ENCODE results near the gene GPC5. TPM values are rescaled to one million over a fixed set of nuclear protein-coding genes. Genes with fewer than 3 reads are reported as not detected.

Gene GPC5
- total RNA-seq, 1 experiment from 2014 or later = 0.21 TPM

DNA sequence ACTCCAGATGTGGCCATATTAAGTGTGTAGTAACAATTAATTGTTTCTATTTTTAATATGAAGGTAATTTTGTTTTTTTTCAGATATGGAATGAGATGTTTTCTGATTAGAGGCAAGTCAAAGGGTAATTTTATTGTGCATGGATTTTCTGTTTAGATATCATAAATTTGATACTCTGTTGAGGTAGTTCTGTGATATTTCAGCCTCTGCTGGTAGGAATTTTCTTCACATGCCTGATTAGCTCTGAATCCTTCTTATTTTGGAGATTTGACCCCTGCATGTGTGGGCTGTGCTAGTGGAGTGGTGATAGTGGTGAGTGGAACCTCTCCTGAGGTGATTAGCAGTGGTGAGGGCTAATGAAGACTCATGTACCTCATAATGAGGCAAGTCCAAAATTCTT lies 301.4 kb downstream of the GPC5 start:
- Histone ChIP-seq H3K4me1 (ENCODE audit: insufficient read depth, low read length, poor library complexity, severe bottlenecking) (no peaks in the 10 kb centered on the region), H3K9me3 (ENCODE audit: low read depth, low read length, poor library complexity, severe bottlenecking) (no peaks in the 10 kb centered on the region), H3K4me3 (ENCODE audit: low read depth, low read length, poor library complexity, severe bottlenecking) (no peak overlapping the region), H3K27ac (ENCODE audit: low read depth, low read length, poor library complexity, severe bottlenecking) (no peak overlapping the region), H3K36me3 (ENCODE audit: insufficient read depth, low read length, poor library complexity, severe bottlenecking) (no peaks in the 10 kb centered on the region), H3K27me3 (replicated peaks; ENCODE audit: insufficient read depth, low read depth, low read length, poor library complexity) (no peaks in the 10 kb centered on the region)
- CTCF ChIA-PET = no interaction called here
- no peak for DNase-seq (ENCODE audit: low spot score)
- intact Hi-C loops (cut with micrococcal nuclease; ENCODE audit: unreplicated experiment) = no loop called here
- TF ChIP-seq, protein P1, sequence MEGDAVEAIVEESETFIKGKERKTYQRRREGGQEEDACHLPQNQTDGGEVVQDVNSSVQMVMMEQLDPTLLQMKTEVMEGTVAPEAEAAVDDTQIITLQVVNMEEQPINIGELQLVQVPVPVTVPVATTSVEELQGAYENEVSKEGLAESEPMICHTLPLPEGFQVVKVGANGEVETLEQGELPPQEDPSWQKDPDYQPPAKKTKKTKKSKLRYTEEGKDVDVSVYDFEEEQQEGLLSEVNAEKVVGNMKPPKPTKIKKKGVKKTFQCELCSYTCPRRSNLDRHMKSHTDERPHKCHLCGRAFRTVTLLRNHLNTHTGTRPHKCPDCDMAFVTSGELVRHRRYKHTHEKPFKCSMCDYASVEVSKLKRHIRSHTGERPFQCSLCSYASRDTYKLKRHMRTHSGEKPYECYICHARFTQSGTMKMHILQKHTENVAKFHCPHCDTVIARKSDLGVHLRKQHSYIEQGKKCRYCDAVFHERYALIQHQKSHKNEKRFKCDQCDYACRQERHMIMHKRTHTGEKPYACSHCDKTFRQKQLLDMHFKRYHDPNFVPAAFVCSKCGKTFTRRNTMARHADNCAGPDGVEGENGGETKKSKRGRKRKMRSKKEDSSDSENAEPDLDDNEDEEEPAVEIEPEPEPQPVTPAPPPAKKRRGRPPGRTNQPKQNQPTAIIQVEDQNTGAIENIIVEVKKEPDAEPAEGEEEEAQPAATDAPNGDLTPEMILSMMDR (conservative IDR thresholded peaks at IDR 0.05; ENCODE audit: low read depth, low read length) = no peak
- no peak for TF ChIP-seq EZH2 (IDR thresholded peaks at IDR 0.05; ENCODE audit: borderline replicate concordance, low read depth, low read length, poor library complexity, severe bottlenecking)
- POLR2A ChIA-PET (ENCODE audit: low non-redundant PET) = interaction anchor here (0.6 kb wide), 1 partner anchor 342 kb away, joined by 3 read pairs; no protein-coding TSS in a partner anchor
- no TSS peak for BruUV-seq (replicated peaks)

- Histone ChIP-seq H3K27ac (ENCODE audit: low read depth, low read length, poor library complexity, severe bottlenecking) (no peak overlapping the region), H3K27me3 (replicated peaks; ENCODE audit: insufficient read depth, low read depth, low read length, poor library complexity) (no peaks in the 10 kb centered on the region), H3K9me3 (ENCODE audit: low read depth, low read length, poor library complexity, severe bottlenecking) (no peaks in the 10 kb centered on the region), H3K4me1 (ENCODE audit: insufficient read depth, low read length, poor library complexity, severe bottlenecking) (no peaks in the 10 kb centered on the region), H3K36me3 (ENCODE audit: insufficient read depth, low read length, poor library complexity, severe bottlenecking) (no peaks in the 10 kb centered on the region), H3K4me3 (ENCODE audit: low read depth, low read length, poor library complexity, severe bottlenecking) (no peak overlapping the region)
- POLR2A ChIA-PET (ENCODE audit: low non-redundant PET) = no interaction called here
- no peak for TF ChIP-seq EZH2 (IDR thresholded peaks at IDR 0.05; ENCODE audit: borderline replicate concordance, low read depth, low read length, poor library complexity, severe bottlenecking)
- TF ChIP-seq, protein P1 (conservative IDR thresholded peaks at IDR 0.05; ENCODE audit: low read depth, low read length) = no peak
- no peak for DNase-seq (ENCODE audit: low spot score)
- intact Hi-C loops (cut with micrococcal nuclease; ENCODE audit: unreplicated experiment) = no loop called here
- no TSS peak for BruUV-seq (replicated peaks)
- CTCF ChIA-PET = no interaction called here
Measured at GRCh38 chr13:91701975-91702374, 303.6 kb downstream of the GPC5 start.

DNA sequence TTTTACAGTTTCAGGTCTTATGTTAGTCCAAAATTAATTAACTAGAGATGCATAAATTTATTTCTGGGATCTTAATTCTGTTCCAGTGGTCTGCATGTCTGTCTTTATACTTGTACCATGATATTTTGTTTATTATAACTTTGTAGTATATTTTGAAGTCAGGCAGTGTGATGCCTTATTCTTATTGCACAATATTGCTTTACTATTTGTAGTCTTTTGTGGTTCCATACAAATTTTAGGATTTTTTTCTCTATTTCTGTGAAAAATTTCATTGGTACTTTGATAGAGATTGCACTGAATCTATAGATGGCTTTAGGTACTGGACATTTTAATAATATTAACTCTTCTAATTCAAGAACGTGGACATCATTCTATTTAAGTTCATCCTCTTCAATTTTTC lies 304.0 kb downstream of the GPC5 start:
- no peaks in the 10 kb centered on the region for H3K27me3 ChIP-seq (replicated peaks; ENCODE audit: insufficient read depth, low read depth, low read length, poor library complexity)
- no peaks in the 10 kb centered on the region for H3K9me3 ChIP-seq (ENCODE audit: low read depth, low read length, poor library complexity, severe bottlenecking)
- no peak for TF ChIP-seq EZH2 (IDR thresholded peaks at IDR 0.05; ENCODE audit: borderline replicate concordance, low read depth, low read length, poor library complexity, severe bottlenecking)
- TF ChIP-seq, protein P1 (conservative IDR thresholded peaks at IDR 0.05; ENCODE audit: low read depth, low read length) = no peak
- intact Hi-C loops (cut with micrococcal nuclease; ENCODE audit: unreplicated experiment) = no loop called here
- no peaks in the 10 kb centered on the region for H3K4me1 ChIP-seq (ENCODE audit: insufficient read depth, low read length, poor library complexity, severe bottlenecking)
- ChIA-PET POLR2A (ENCODE audit: low non-redundant PET) (no interaction called here), CTCF (no interaction called here)
- no peak overlapping the region for H3K27ac ChIP-seq (ENCODE audit: low read depth, low read length, poor library complexity, severe bottlenecking)
- no peak for DNase-seq (ENCODE audit: low spot score)
- no peak overlapping the region for H3K4me3 ChIP-seq (ENCODE audit: low read depth, low read length, poor library complexity, severe bottlenecking)
- H3K36me3 ChIP-seq (ENCODE audit: insufficient read depth, low read length, poor library complexity, severe bottlenecking) = no peaks in the 10 kb centered on the region
- BruUV-seq (replicated peaks) = no TSS peak

Data from A673 (cell line).